Thyroid gland (tissue), 4 donors: ENCODE data around the gene ATRNL1.

Experiments used
- POLR2A ChIP-seq, 2 donors: fragments of 450-650 bp; IDR thresholded peaks; one replicate each; pipeline ENCODE4 v1.6.1; 2017; ENCODE audit warnings: antibody characterized with exemption in 2 of 2, mild to moderate bottlenecking in 2 of 2, moderate library complexity in 1 of 2
- TF ChIP-seq, protein P1 (sequence below), 6 experiments: fragments of 200-600 bp in 3 of 6; fragments of 450-650 bp in 3 of 6; sonication (generic) in 3 of 6; IDR thresholded peaks; one replicate each; pipeline ENCODE4 v1.5.1; 2016 to 2019; ENCODE audit warnings: antibody characterized with exemption in 6 of 6, mild to moderate bottlenecking in 2 of 6, inconsistent platforms in 1 of 6, moderate library complexity in 1 of 6

- TF ChIP-seq, protein P1, sequence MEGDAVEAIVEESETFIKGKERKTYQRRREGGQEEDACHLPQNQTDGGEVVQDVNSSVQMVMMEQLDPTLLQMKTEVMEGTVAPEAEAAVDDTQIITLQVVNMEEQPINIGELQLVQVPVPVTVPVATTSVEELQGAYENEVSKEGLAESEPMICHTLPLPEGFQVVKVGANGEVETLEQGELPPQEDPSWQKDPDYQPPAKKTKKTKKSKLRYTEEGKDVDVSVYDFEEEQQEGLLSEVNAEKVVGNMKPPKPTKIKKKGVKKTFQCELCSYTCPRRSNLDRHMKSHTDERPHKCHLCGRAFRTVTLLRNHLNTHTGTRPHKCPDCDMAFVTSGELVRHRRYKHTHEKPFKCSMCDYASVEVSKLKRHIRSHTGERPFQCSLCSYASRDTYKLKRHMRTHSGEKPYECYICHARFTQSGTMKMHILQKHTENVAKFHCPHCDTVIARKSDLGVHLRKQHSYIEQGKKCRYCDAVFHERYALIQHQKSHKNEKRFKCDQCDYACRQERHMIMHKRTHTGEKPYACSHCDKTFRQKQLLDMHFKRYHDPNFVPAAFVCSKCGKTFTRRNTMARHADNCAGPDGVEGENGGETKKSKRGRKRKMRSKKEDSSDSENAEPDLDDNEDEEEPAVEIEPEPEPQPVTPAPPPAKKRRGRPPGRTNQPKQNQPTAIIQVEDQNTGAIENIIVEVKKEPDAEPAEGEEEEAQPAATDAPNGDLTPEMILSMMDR (IDR thresholded peaks at IDR 0.05), result no peak
- no peak for TF ChIP-seq POLR2A (IDR thresholded peaks at IDR 0.05)
Observed at GRCh38 chr10:115173915-115174443, 80.8 kb downstream of the ATRNL1 start.
